ENCODE measurements around the gene VWA8.
"Not testable (repeated sequence)": the region's sequence is repeated elsewhere in the genome, so short reads cannot be mapped to it uniquely, and the experiment has no call there.

Gene VWA8

DNA sequence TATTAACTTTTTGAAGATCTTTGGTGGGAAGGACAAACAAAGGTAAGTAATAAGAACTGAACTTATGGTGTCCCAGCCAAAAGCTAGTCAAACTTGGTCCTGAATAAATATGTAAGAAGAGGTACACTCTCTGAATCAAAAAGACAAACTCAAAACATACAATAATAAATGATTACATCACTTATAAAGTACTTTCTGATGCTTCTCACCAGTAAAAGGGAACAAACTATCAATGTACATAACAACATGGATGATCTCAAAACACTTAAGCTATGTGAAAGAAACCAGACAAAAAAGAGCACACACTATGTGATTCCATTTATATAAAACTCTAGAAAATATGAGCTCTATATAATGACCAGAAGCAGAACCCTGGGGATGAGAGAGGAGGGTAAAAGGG is 138.3 kb downstream of the VWA8 start:
- H3K27me3 ChIP-seq (ENCODE audit: control insufficient read depth in 1 of 2, insufficient read depth in 2 of 2, low read length in 2 of 2) = no peaks in the 10 kb centered on the region
- peaks cover 0 to 13% of the 10 kb centered on the region in 2 donors for H3K36me3 ChIP-seq (ENCODE audit: control insufficient read depth in 1 of 2, insufficient read depth in 2 of 2, low read length in 2 of 2)
- H3K4me3 ChIP-seq (ENCODE audit: low read depth in 1 of 2, low read length in 2 of 2) = no peak overlapping the region
- H3K4me1 ChIP-seq (ENCODE audit: control insufficient read depth in 1 of 2, insufficient read depth in 2 of 2, low read length in 2 of 2) = no peaks in the 10 kb centered on the region
- no peaks in the 10 kb centered on the region for H3K9me3 ChIP-seq (ENCODE audit: control insufficient read depth in 1 of 2, low read length in 2 of 2)
- H3K27ac ChIP-seq (ENCODE audit: low read depth, low read length) = no peak overlapping the region
- H3K9ac ChIP-seq (ENCODE audit: low read depth in 1 of 2, low read length in 2 of 2) = no peak overlapping the region

GRCh38 chr13:41821238-41821594 is 139.7 kb downstream of the VWA8 start:
- H3K9me3 ChIP-seq (ENCODE audit: control insufficient read depth in 1 of 2, low read length in 2 of 2) = no peaks in the 10 kb centered on the region
- H3K4me3 ChIP-seq (ENCODE audit: low read depth in 1 of 2, low read length in 2 of 2) = no peak overlapping the region
- H3K4me1 ChIP-seq (ENCODE audit: control insufficient read depth in 1 of 2, insufficient read depth in 2 of 2, low read length in 2 of 2) = no peaks in the 10 kb centered on the region
- no peak overlapping the region for H3K27ac ChIP-seq (ENCODE audit: low read depth, low read length)
- no peaks in the 10 kb centered on the region for H3K27me3 ChIP-seq (ENCODE audit: control insufficient read depth in 1 of 2, insufficient read depth in 2 of 2, low read length in 2 of 2)
- peaks cover 1 to 13% of the 10 kb centered on the region in 2 donors for H3K36me3 ChIP-seq (ENCODE audit: control insufficient read depth in 1 of 2, insufficient read depth in 2 of 2, low read length in 2 of 2)
- no peak overlapping the region for H3K9ac ChIP-seq (ENCODE audit: low read depth in 1 of 2, low read length in 2 of 2)

DNA sequence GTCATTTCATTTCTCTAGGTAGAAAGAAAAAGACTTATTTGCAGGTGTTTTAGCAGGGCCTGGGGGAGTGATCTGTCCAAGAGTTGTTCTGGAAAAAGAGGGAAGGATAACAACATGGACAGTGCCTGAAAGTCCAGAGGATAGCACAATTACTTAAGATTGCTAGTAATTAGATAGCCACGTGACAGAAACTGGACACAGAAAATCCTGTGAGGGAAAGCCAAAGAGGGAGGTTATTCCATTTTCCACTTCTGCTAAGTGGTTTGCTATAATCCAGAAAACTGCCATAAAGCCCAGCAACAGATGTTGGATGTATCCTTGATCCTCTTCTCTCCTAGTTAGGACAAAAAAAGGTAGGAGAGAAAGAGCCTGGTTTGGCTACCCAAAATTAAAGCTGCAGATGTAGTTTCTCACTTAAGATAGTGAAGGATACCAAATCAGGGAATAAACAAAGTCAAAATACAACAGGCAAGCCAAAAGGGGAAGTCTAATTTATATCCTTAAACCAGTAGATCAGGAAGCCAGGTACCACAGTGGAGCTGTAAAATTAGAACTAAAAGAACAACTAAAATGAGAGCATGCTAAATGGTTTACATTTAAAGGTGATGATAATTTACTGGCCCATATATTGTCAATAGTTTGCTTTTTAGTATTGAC is 140.2 kb downstream of the VWA8 start:
- H3K27me3 ChIP-seq (ENCODE audit: control insufficient read depth in 1 of 2, insufficient read depth in 2 of 2, low read length in 2 of 2) = no peaks in the 10 kb centered on the region
- no peak overlapping the region for H3K4me3 ChIP-seq (ENCODE audit: low read depth in 1 of 2, low read length in 2 of 2)
- H3K36me3 ChIP-seq (ENCODE audit: control insufficient read depth in 1 of 2, insufficient read depth in 2 of 2, low read length in 2 of 2) = peaks cover 6 to 18% of the 10 kb centered on the region in 2 donors
- no peak overlapping the region for H3K27ac ChIP-seq (ENCODE audit: low read depth, low read length)
- no peak overlapping the region for H3K9ac ChIP-seq (ENCODE audit: low read depth in 1 of 2, low read length in 2 of 2)
- no peaks in the 10 kb centered on the region for H3K4me1 ChIP-seq (ENCODE audit: control insufficient read depth in 1 of 2, insufficient read depth in 2 of 2, low read length in 2 of 2)
- H3K9me3 ChIP-seq (ENCODE audit: control insufficient read depth in 1 of 2, low read length in 2 of 2) = no peaks in the 10 kb centered on the region

- Histone ChIP-seq H3K27ac (ENCODE audit: low read depth, low read length) (no peak overlapping the region), H3K9ac (ENCODE audit: low read depth in 1 of 2, low read length in 2 of 2) (no peak overlapping the region), H3K9me3 (ENCODE audit: control insufficient read depth in 1 of 2, low read length in 2 of 2) (no peaks in the 10 kb centered on the region), H3K36me3 (ENCODE audit: control insufficient read depth in 1 of 2, insufficient read depth in 2 of 2, low read length in 2 of 2) (peaks cover 11 to 22% of the 10 kb centered on the region in 2 donors), H3K27me3 (ENCODE audit: control insufficient read depth in 1 of 2, insufficient read depth in 2 of 2, low read length in 2 of 2) (no peaks in the 10 kb centered on the region), H3K4me1 (ENCODE audit: control insufficient read depth in 1 of 2, insufficient read depth in 2 of 2, low read length in 2 of 2) (peaks cover 0 to 2% of the 10 kb centered on the region in 2 donors), H3K4me3 (ENCODE audit: low read depth in 1 of 2, low read length in 2 of 2) (no peak overlapping the region)
Measured at GRCh38 chr13:41816057-41816456, 144.9 kb downstream of the VWA8 start.

- H3K4me3 ChIP-seq (ENCODE audit: low read depth in 1 of 2, low read length in 2 of 2) = no peak overlapping the region
- no peak overlapping the region for H3K9ac ChIP-seq (ENCODE audit: low read depth in 1 of 2, low read length in 2 of 2)
- H3K27ac ChIP-seq (ENCODE audit: low read depth, low read length) = no peak overlapping the region
- H3K9me3 ChIP-seq (ENCODE audit: control insufficient read depth in 1 of 2, low read length in 2 of 2) = no peaks in the 10 kb centered on the region
- no peaks in the 10 kb centered on the region for H3K27me3 ChIP-seq (ENCODE audit: control insufficient read depth in 1 of 2, insufficient read depth in 2 of 2, low read length in 2 of 2)
- peaks cover 0 to 2% of the 10 kb centered on the region in 2 donors for H3K4me1 ChIP-seq (ENCODE audit: control insufficient read depth in 1 of 2, insufficient read depth in 2 of 2, low read length in 2 of 2)
- peaks cover 16 to 17% of the 10 kb centered on the region in 2 donors for H3K36me3 ChIP-seq (ENCODE audit: control insufficient read depth in 1 of 2, insufficient read depth in 2 of 2, low read length in 2 of 2)
Measured at GRCh38 chr13:41813426-41813825, 147.5 kb downstream of the VWA8 start.

- Histone ChIP-seq H3K9me3 (ENCODE audit: control insufficient read depth in 1 of 2, low read length in 2 of 2) (no peaks in the 10 kb centered on the region), H3K36me3 (ENCODE audit: control insufficient read depth in 1 of 2, insufficient read depth in 2 of 2, low read length in 2 of 2) (peaks cover 14 to 17% of the 10 kb centered on the region in 2 donors), H3K27ac (ENCODE audit: low read depth, low read length) (no peak overlapping the region)
Measured at GRCh38 chr13:41812851-41813250, 148.1 kb downstream of the VWA8 start.

DNA sequence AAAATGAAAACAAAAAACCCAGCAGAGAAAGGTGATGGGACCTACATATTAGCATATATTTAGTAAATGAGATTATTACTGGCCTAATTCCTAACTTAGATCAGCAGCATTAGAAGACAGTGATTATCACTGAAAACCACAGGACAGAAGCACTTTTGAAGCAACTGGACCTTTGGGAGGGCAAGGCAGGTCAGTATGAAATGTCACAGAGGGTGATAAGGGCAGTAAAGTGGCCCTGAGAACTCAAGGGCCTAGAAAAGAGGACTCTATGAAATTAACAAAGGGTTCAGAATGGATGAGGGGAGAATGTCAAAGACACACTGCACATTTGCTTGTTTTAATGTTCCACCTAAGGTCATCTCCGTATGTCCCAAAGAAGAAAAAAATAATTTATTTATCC is 148.7 kb downstream of the VWA8 start:
- Histone ChIP-seq H3K27me3 (ENCODE audit: control insufficient read depth in 1 of 2, insufficient read depth in 2 of 2, low read length in 2 of 2) (no peaks in the 10 kb centered on the region), H3K27ac (ENCODE audit: low read depth, low read length) (no peak overlapping the region), H3K4me1 (ENCODE audit: control insufficient read depth in 1 of 2, insufficient read depth in 2 of 2, low read length in 2 of 2) (peaks cover 0 to 2% of the 10 kb centered on the region in 2 donors), H3K4me3 (ENCODE audit: low read depth in 1 of 2, low read length in 2 of 2) (no peak overlapping the region), H3K36me3 (ENCODE audit: control insufficient read depth in 1 of 2, insufficient read depth in 2 of 2, low read length in 2 of 2) (peaks cover 14 to 17% of the 10 kb centered on the region in 2 donors), H3K9me3 (ENCODE audit: control insufficient read depth in 1 of 2, low read length in 2 of 2) (no peaks in the 10 kb centered on the region), H3K9ac (ENCODE audit: low read depth in 1 of 2, low read length in 2 of 2) (no peak overlapping the region)

More at GRCh38 chr13:41812851-41813250, 148.1 kb downstream of the VWA8 start:
- Histone ChIP-seq H3K4me1 (ENCODE audit: control insufficient read depth in 1 of 2, insufficient read depth in 2 of 2, low read length in 2 of 2) (peaks cover 0 to 2% of the 10 kb centered on the region in 2 donors), H3K4me3 (ENCODE audit: low read depth in 1 of 2, low read length in 2 of 2) (no peak overlapping the region), H3K9ac (ENCODE audit: low read depth in 1 of 2, low read length in 2 of 2) (no peak overlapping the region), H3K27me3 (ENCODE audit: control insufficient read depth in 1 of 2, insufficient read depth in 2 of 2, low read length in 2 of 2) (no peaks in the 10 kb centered on the region)

GRCh38 chr13:41811588-41812021 is 149.3 kb downstream of the VWA8 start:
- peaks cover 14 to 17% of the 10 kb centered on the region in 2 donors for H3K36me3 ChIP-seq (ENCODE audit: control insufficient read depth in 1 of 2, insufficient read depth in 2 of 2, low read length in 2 of 2)
- H3K4me3 ChIP-seq (ENCODE audit: low read depth in 1 of 2, low read length in 2 of 2) = no peak overlapping the region
- H3K4me1 ChIP-seq (ENCODE audit: control insufficient read depth in 1 of 2, insufficient read depth in 2 of 2, low read length in 2 of 2) = peaks cover 0 to 2% of the 10 kb centered on the region in 2 donors
- no peak overlapping the region for H3K9ac ChIP-seq (ENCODE audit: low read depth in 1 of 2, low read length in 2 of 2)
- H3K9me3 ChIP-seq (ENCODE audit: control insufficient read depth in 1 of 2, low read length in 2 of 2) = no peaks in the 10 kb centered on the region
- H3K27ac ChIP-seq (ENCODE audit: low read depth, low read length) = no peak overlapping the region
- H3K27me3 ChIP-seq (ENCODE audit: control insufficient read depth in 1 of 2, insufficient read depth in 2 of 2, low read length in 2 of 2) = no peaks in the 10 kb centered on the region

GRCh38 chr13:41809962-41810361 is 150.9 kb downstream of the VWA8 start:
- Histone ChIP-seq H3K4me3 (ENCODE audit: low read depth in 1 of 2, low read length in 2 of 2) (no peak overlapping the region), H3K27ac (ENCODE audit: low read depth, low read length) (no peak overlapping the region), H3K9me3 (ENCODE audit: control insufficient read depth in 1 of 2, low read length in 2 of 2) (no peaks in the 10 kb centered on the region), H3K9ac (ENCODE audit: low read depth in 1 of 2, low read length in 2 of 2) (no peak overlapping the region), H3K4me1 (ENCODE audit: control insufficient read depth in 1 of 2, insufficient read depth in 2 of 2, low read length in 2 of 2) (peaks cover 0 to 2% of the 10 kb centered on the region in 2 donors), H3K27me3 (ENCODE audit: control insufficient read depth in 1 of 2, insufficient read depth in 2 of 2, low read length in 2 of 2) (no peaks in the 10 kb centered on the region), H3K36me3 (ENCODE audit: control insufficient read depth in 1 of 2, insufficient read depth in 2 of 2, low read length in 2 of 2) (peaks cover under 1 to 6% of the 10 kb centered on the region in 2 donors)

DNA sequence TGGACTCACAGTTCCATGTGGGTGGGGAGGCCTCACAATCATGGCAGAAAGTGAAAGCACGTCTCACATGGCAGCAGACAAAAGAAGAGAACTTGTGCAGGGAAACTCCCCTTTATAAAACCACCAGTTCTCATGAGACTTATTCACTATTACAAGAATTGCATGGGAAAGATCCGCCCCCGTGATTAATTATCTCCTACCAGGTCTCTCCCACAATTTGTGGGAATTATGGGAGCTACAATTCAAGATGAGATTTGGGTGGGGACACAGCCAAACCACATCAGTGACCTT is 157.5 kb downstream of the VWA8 start:
- H3K4me1 ChIP-seq (ENCODE audit: control insufficient read depth in 1 of 2, insufficient read depth in 2 of 2, low read length in 2 of 2); H3K9ac ChIP-seq (ENCODE audit: low read depth in 1 of 2, low read length in 2 of 2); H3K4me3 ChIP-seq (ENCODE audit: low read depth in 1 of 2, low read length in 2 of 2); H3K9me3 ChIP-seq (ENCODE audit: control insufficient read depth in 1 of 2, low read length in 2 of 2); H3K27me3 ChIP-seq (ENCODE audit: control insufficient read depth in 1 of 2, insufficient read depth in 2 of 2, low read length in 2 of 2); H3K27ac ChIP-seq (ENCODE audit: low read depth, low read length): not testable (repeated sequence)
- peaks cover 6 to 16% of the 10 kb centered on the region in 2 donors for H3K36me3 ChIP-seq (ENCODE audit: control insufficient read depth in 1 of 2, insufficient read depth in 2 of 2, low read length in 2 of 2)

Measured in duodenal mucosa (tissue), 2 donors.